Measurements from ENCODE around the gene MID1.

Gene MID1

GRCh38 chrX:10501611-10502010 is 118.8 kb downstream of the MID1 start:
- Histone ChIP-seq H3K9ac (ENCODE audit: low read depth, low read length, poor library complexity, severe bottlenecking) (no peak overlapping the region), H3K79me2 (ENCODE audit: insufficient read depth, low read length) (no peaks in the 10 kb centered on the region), H3K9me2 (replicated peaks; ENCODE audit: low read depth, low read length) (no peaks in the 10 kb centered on the region), H3F3A (ENCODE audit: low read depth) (no peaks in the 10 kb centered on the region), H3K4me1 (ENCODE audit: insufficient read depth, low read length, poor library complexity, severe bottlenecking) (no peaks in the 10 kb centered on the region), H3K27me3 (ENCODE audit: insufficient read depth, low read length, poor library complexity, severe bottlenecking) (no peaks in the 10 kb centered on the region), H3K4me3 (ENCODE audit: low read length, poor library complexity, severe bottlenecking) (no peak overlapping the region), H2AFZ (ENCODE audit: low read length) (no peak overlapping the region), H3K4me2 (ENCODE audit: low read depth, low read length, poor library complexity, severe bottlenecking) (no peak overlapping the region), H3K36me3 (ENCODE audit: insufficient read depth, low read length) (no peaks in the 10 kb centered on the region), H4K20me1 (ENCODE audit: insufficient read depth, low read length, poor library complexity, severe bottlenecking) (no peaks in the 10 kb centered on the region), H3K9me3 (ENCODE audit: insufficient read depth, low read depth, low read length) (no peaks in the 10 kb centered on the region)
- TF ChIP-seq EZH2phosphoT487 (IDR thresholded peaks at IDR 0.05; ENCODE audit: borderline replicate concordance) (no peak), CTCF (conservative IDR thresholded peaks at IDR 0.05; ENCODE audit: low read length) (no peak)

- H3K4me3 ChIP-seq (ENCODE audit: low read length, poor library complexity, severe bottlenecking), result no peak overlapping the region
- no peak overlapping the region for H3K4me2 ChIP-seq (ENCODE audit: low read depth, low read length, poor library complexity, severe bottlenecking)
- no peaks in the 10 kb centered on the region for H4K20me1 ChIP-seq (ENCODE audit: insufficient read depth, low read length, poor library complexity, severe bottlenecking)
- no peaks in the 10 kb centered on the region for H3K36me3 ChIP-seq (ENCODE audit: insufficient read depth, low read length)
- no peaks in the 10 kb centered on the region for H3K27me3 ChIP-seq (ENCODE audit: insufficient read depth, low read length, poor library complexity, severe bottlenecking)
- H3K9me3 ChIP-seq (ENCODE audit: insufficient read depth, low read depth, low read length), result no peaks in the 10 kb centered on the region
- H3K9me2 ChIP-seq (replicated peaks; ENCODE audit: low read depth, low read length), result no peaks in the 10 kb centered on the region
- H3F3A ChIP-seq (ENCODE audit: low read depth), result no peaks in the 10 kb centered on the region
- H3K9ac ChIP-seq (ENCODE audit: low read depth, low read length, poor library complexity, severe bottlenecking), result no peak overlapping the region
- no peak for TF ChIP-seq EZH2phosphoT487 (IDR thresholded peaks at IDR 0.05; ENCODE audit: borderline replicate concordance)
- H3K4me1 ChIP-seq (ENCODE audit: insufficient read depth, low read length, poor library complexity, severe bottlenecking), result no peaks in the 10 kb centered on the region
- no peak overlapping the region for H2AFZ ChIP-seq (ENCODE audit: low read length)
- no peaks in the 10 kb centered on the region for H3K79me2 ChIP-seq (ENCODE audit: insufficient read depth, low read length)
Observed at GRCh38 chrX:10496345-10496965, 123.9 kb downstream of the MID1 start.

- no peaks in the 10 kb centered on the region for H3K9me3 ChIP-seq (ENCODE audit: insufficient read depth, low read depth, low read length)
- H3K27me3 ChIP-seq (ENCODE audit: insufficient read depth, low read length, poor library complexity, severe bottlenecking), result no peaks in the 10 kb centered on the region
- no peaks in the 10 kb centered on the region for H3K79me2 ChIP-seq (ENCODE audit: insufficient read depth, low read length)
- TF ChIP-seq CTCF (conservative IDR thresholded peaks at IDR 0.05; ENCODE audit: low read length) (no peak), EZH2phosphoT487 (IDR thresholded peaks at IDR 0.05; ENCODE audit: borderline replicate concordance) (no peak)
- H4K20me1 ChIP-seq (ENCODE audit: insufficient read depth, low read length, poor library complexity, severe bottlenecking), result no peaks in the 10 kb centered on the region
- no peak overlapping the region for H3K4me2 ChIP-seq (ENCODE audit: low read depth, low read length, poor library complexity, severe bottlenecking)
- H3K4me3 ChIP-seq (ENCODE audit: low read length, poor library complexity, severe bottlenecking), result no peak overlapping the region
- no peak overlapping the region for H3K9ac ChIP-seq (ENCODE audit: low read depth, low read length, poor library complexity, severe bottlenecking)
- H3K4me1 ChIP-seq (ENCODE audit: insufficient read depth, low read length, poor library complexity, severe bottlenecking), result no peaks in the 10 kb centered on the region
- H2AFZ ChIP-seq (ENCODE audit: low read length), result no peak overlapping the region
- H3F3A ChIP-seq (ENCODE audit: low read depth), result no peaks in the 10 kb centered on the region
- H3K36me3 ChIP-seq (ENCODE audit: insufficient read depth, low read length), result no peaks in the 10 kb centered on the region
- no peaks in the 10 kb centered on the region for H3K9me2 ChIP-seq (replicated peaks; ENCODE audit: low read depth, low read length)
Observed at GRCh38 chrX:10495677-10496076, 124.7 kb downstream of the MID1 start.

- no peaks in the 10 kb centered on the region for H4K20me1 ChIP-seq (ENCODE audit: insufficient read depth, low read length, poor library complexity, severe bottlenecking)
- no peaks in the 10 kb centered on the region for H3K27me3 ChIP-seq (ENCODE audit: insufficient read depth, low read length, poor library complexity, severe bottlenecking)
- TF ChIP-seq CTCF (conservative IDR thresholded peaks at IDR 0.05; ENCODE audit: low read length) (no peak), EZH2phosphoT487 (IDR thresholded peaks at IDR 0.05; ENCODE audit: borderline replicate concordance) (no peak)
- H3K4me3 ChIP-seq (ENCODE audit: low read length, poor library complexity, severe bottlenecking), result no peak overlapping the region
- no peaks in the 10 kb centered on the region for H3K9me3 ChIP-seq (ENCODE audit: insufficient read depth, low read depth, low read length)
- no peaks in the 10 kb centered on the region for H3K36me3 ChIP-seq (ENCODE audit: insufficient read depth, low read length)
- no peaks in the 10 kb centered on the region for H3K4me1 ChIP-seq (ENCODE audit: insufficient read depth, low read length, poor library complexity, severe bottlenecking)
- H2AFZ ChIP-seq (ENCODE audit: low read length), result no peak overlapping the region
- no peaks in the 10 kb centered on the region for H3K79me2 ChIP-seq (ENCODE audit: insufficient read depth, low read length)
- H3K9ac ChIP-seq (ENCODE audit: low read depth, low read length, poor library complexity, severe bottlenecking), result no peak overlapping the region
- no peaks in the 10 kb centered on the region for H3F3A ChIP-seq (ENCODE audit: low read depth)
- H3K4me2 ChIP-seq (ENCODE audit: low read depth, low read length, poor library complexity, severe bottlenecking), result no peak overlapping the region
- H3K9me2 ChIP-seq (replicated peaks; ENCODE audit: low read depth, low read length), result no peaks in the 10 kb centered on the region
Observed at GRCh38 chrX:10492250-10492649, 128.1 kb downstream of the MID1 start.
